H1 (cell line): Measurements from ENCODE around the gene SYT17. TPM values are rescaled to one million over a fixed set of nuclear protein-coding genes. Genes with fewer than 3 reads are reported as not detected.

ENCODE experiments used
- CTCF ChIA-PET: fragments of 300-600 bp; sonication (Branson Sonifier 250); formaldehyde crosslinking; loops from one replicate; lab custom pipeline; 2021; ENCODE audit not compliant: partially characterized antibody; lab: Charles Lee
- POLR2A ChIA-PET: fragments of 300-600 bp; sonication (Branson Sonifier 250); formaldehyde crosslinking; loops from one replicate; lab custom pipeline; 2021; ENCODE audit warnings: inconsistent platforms; ENCODE audit not compliant: partially characterized antibody; lab: Charles Lee
- DNase-seq, 2 experiments: peaks; one replicate each; pipeline versions ENCODE4 v3.0.0 to v3.0.0-alpha.2; 2010 to 2022; ENCODE audit warnings: low spot score in 2 of 2, low read depth in 1 of 2, mixed read lengths in 1 of 2
- FAIRE-seq: peaks from 2 replicates; lab custom pipeline; 2011; peaks lifted over from hg19 to GRCh38; lab: Jason Lieb, UNC
- H2AFZ ChIP-seq: 2 replicates; pipeline ENCODE4 v1.8.1; 2012; ENCODE audit warnings: low read length, inconsistent platforms
- H2AK5ac ChIP-seq: 2 replicates; pipeline ENCODE4 v1.6.1; 2013; ENCODE audit warnings: low read depth, low read length
- H2BK120ac ChIP-seq: replicated peaks from 2 replicates; pipeline ENCODE3; 2013; ENCODE audit warnings: low read depth, low read length, inconsistent platforms
- H2BK12ac ChIP-seq: 2 replicates; pipeline ENCODE4 v1.6.1; 2013; ENCODE audit warnings: low read depth, low read length
- H2BK15ac ChIP-seq: 2 replicates; pipeline ENCODE4 v1.6.1; 2013; ENCODE audit warnings: low read length
- H2BK20ac ChIP-seq: 2 replicates; pipeline ENCODE4 v1.6.1; 2013; ENCODE audit warnings: low read length
- H2BK5ac ChIP-seq: 2 replicates; pipeline ENCODE4 v1.6.1; 2013; ENCODE audit warnings: low read depth, low read length
- H3K14ac ChIP-seq: 2 replicates; pipeline ENCODE4 v1.6.1; 2013; ENCODE audit warnings: inconsistent platforms; ENCODE audit not compliant: insufficient read length
- H3K18ac ChIP-seq: 2 replicates; pipeline ENCODE4 v1.6.1; 2013; ENCODE audit warnings: low read length; ENCODE audit errors: extremely low read depth
- H3K23ac ChIP-seq: 2 replicates; pipeline ENCODE4 v1.6.1; 2013; ENCODE audit warnings: inconsistent platforms; ENCODE audit not compliant: insufficient read length
- H3K23me2 ChIP-seq: 2 replicates; pipeline ENCODE4 v1.6.1; 2013; ENCODE audit warnings: low read depth, low read length
- H3K27ac ChIP-seq: 2 replicates; pipeline ENCODE4 v1.6.1; 2011; ENCODE audit warnings: low read depth, low read length, inconsistent platforms
- H3K27me3 ChIP-seq, 4 experiments: replicated peaks in 1 of 4; 1 replicate in 1 of 4; 2 replicates in 3 of 4; pipeline versions ENCODE4 v1.6.1 to v1.8.1; 2011 to 2013; ENCODE audit warnings: low read length in 3 of 4, mild to moderate bottlenecking in 3 of 4, inconsistent platforms in 2 of 4, mixed read lengths in 2 of 4, moderate library complexity in 1 of 4; ENCODE audit not compliant: control insufficient read depth in 3 of 4, insufficient read depth in 3 of 4; ENCODE audit errors: extremely low read depth in 1 of 4
- H3K36me3 ChIP-seq, 4 experiments: 2 replicates each; pipeline versions ENCODE4 v1.6.1 to v1.8.1; 2011 to 2013; ENCODE audit warnings: mild to moderate bottlenecking in 4 of 4, low read length in 3 of 4, moderate library complexity in 2 of 4, control low read depth in 1 of 4, inconsistent platforms in 1 of 4; ENCODE audit not compliant: insufficient read depth in 4 of 4, control insufficient read depth in 2 of 4
- H3K4ac ChIP-seq: replicated peaks from 2 replicates; pipeline ENCODE3; 2013; ENCODE audit warnings: low read length, low read depth, mixed read lengths, inconsistent platforms; ENCODE audit not compliant: insufficient read length
- H3K4me1 ChIP-seq, 4 experiments: replicated peaks in 1 of 4; 1 replicate in 1 of 4; 2 replicates in 3 of 4; pipeline versions ENCODE4 v1.6.1 to v1.8.1; 2011 to 2013; ENCODE audit warnings: low read length in 3 of 4, inconsistent platforms in 2 of 4, mixed read lengths in 1 of 4; ENCODE audit not compliant: insufficient read depth in 4 of 4, control insufficient read depth in 3 of 4
- H3K4me2 ChIP-seq, 2 experiments: 2 replicates each; pipeline versions ENCODE4 v1.6.1 to v1.8.1; 2011 to 2013; ENCODE audit warnings: low read depth in 2 of 2, low read length in 2 of 2, control low read depth in 1 of 2, inconsistent platforms in 1 of 2, mild to moderate bottlenecking in 1 of 2; ENCODE audit not compliant: insufficient read depth in 1 of 2
- H3K4me3 ChIP-seq, 4 experiments: fragments of 200-600, 300-600 bp in 1 of 4; sonication (generic), shearing (Covaris generic), sonication (Bioruptor Twin) in 1 of 4; 2 replicates each; pipeline versions ENCODE4 v1.5.1 to v1.8.1; 2011 to 2016; ENCODE audit warnings: low read length in 4 of 4, low read depth in 3 of 4, control low read depth in 2 of 4, inconsistent platforms in 2 of 4, mild to moderate bottlenecking in 2 of 4, mixed read lengths in 1 of 4, moderate library complexity in 1 of 4; ENCODE audit not compliant: insufficient read depth in 2 of 4; ENCODE audit errors: extremely low read depth in 1 of 4
- H3K56ac ChIP-seq: replicated peaks from 2 replicates; pipeline ENCODE3; 2013; ENCODE audit warnings: low read depth, mild to moderate bottlenecking, mixed read lengths, low read length, inconsistent platforms; ENCODE audit not compliant: insufficient read length
- H3K79me1 ChIP-seq: 2 replicates; pipeline ENCODE4 v1.6.1; 2013; ENCODE audit warnings: low read depth, low read length, control low read depth
- H3K79me2 ChIP-seq, 2 experiments: 2 replicates each; pipeline versions ENCODE4 v1.6.1 to v1.8.1; 2012 to 2013; ENCODE audit warnings: low read length in 2 of 2, mild to moderate bottlenecking in 2 of 2, inconsistent platforms in 1 of 2; ENCODE audit not compliant: insufficient read depth in 2 of 2, control insufficient read depth in 1 of 2
- H3K9ac ChIP-seq, 4 experiments: replicated peaks in 1 of 4; 1 replicate in 1 of 4; 2 replicates in 3 of 4; pipeline versions ENCODE4 v1.6.1 to v1.8.1; 2011 to 2013; ENCODE audit warnings: low read depth in 3 of 4, low read length in 3 of 4, control low read depth in 2 of 4, mild to moderate bottlenecking in 2 of 4, moderate library complexity in 2 of 4, inconsistent platforms in 1 of 4; ENCODE audit errors: extremely low read depth in 1 of 4
- H3K9me3 ChIP-seq, 2 experiments: 2 replicates each; pipeline versions ENCODE4 v1.6.1 to v1.8.1; 2012 to 2013; ENCODE audit warnings: mild to moderate bottlenecking in 2 of 2, moderate library complexity in 2 of 2, control low read depth in 1 of 2, inconsistent platforms in 1 of 2, low read depth in 1 of 2, low read length in 1 of 2, mixed read lengths in 1 of 2; ENCODE audit not compliant: insufficient read depth in 2 of 2
- H4K20me1 ChIP-seq, 2 experiments: replicated peaks in 1 of 2; 2 replicates each; pipeline versions ENCODE3 to v1.8.1; 2011 to 2013; ENCODE audit warnings: inconsistent platforms in 2 of 2, low read length in 2 of 2, mild to moderate bottlenecking in 1 of 2; ENCODE audit not compliant: insufficient read depth in 2 of 2, control insufficient read depth in 1 of 2
- H4K5ac ChIP-seq: 2 replicates; pipeline ENCODE4 v1.6.1; 2013; ENCODE audit warnings: low read length, low read depth, mixed read lengths, inconsistent platforms; ENCODE audit not compliant: insufficient read length
- H4K8ac ChIP-seq: 2 replicates; pipeline ENCODE4 v1.8.0; 2013; ENCODE audit warnings: mild to moderate bottlenecking, moderate library complexity, low read length, inconsistent platforms; ENCODE audit not compliant: insufficient read depth; ENCODE audit errors: extremely low read depth
- H4K91ac ChIP-seq: replicated peaks from 2 replicates; pipeline ENCODE3; 2013; ENCODE audit warnings: low read length, mixed read lengths, inconsistent platforms; ENCODE audit not compliant: insufficient read length
- BCL11A ChIP-seq, 2 experiments: IDR thresholded peaks; one replicate each; pipeline ENCODE4 v1.6.1; 2011; ENCODE audit warnings: low read depth in 2 of 2, low read length in 2 of 2, mild to moderate bottlenecking in 2 of 2
- CTBP2 ChIP-seq: IDR thresholded peaks from 2 replicates; pipeline ENCODE4 v1.7.0; 2011; ENCODE audit warnings: borderline replicate concordance, mild to moderate bottlenecking, moderate library complexity, mixed read lengths, low read length; ENCODE audit not compliant: insufficient read depth, insufficient read length
- EGR1 ChIP-seq: IDR thresholded peaks from 2 replicates; pipeline ENCODE4 v1.6.1; 2011; ENCODE audit warnings: low read depth, low read length, borderline replicate concordance
- JUN ChIP-seq: IDR thresholded peaks from 2 replicates; pipeline ENCODE4 v1.6.1; 2011; ENCODE audit warnings: low read depth, mild to moderate bottlenecking, improper control_type of control experiment, low read length
- MAFK ChIP-seq: IDR thresholded peaks from 2 replicates; pipeline ENCODE4 v1.6.1; 2012; ENCODE audit warnings: low read depth, mild to moderate bottlenecking, improper control_type of control experiment, low read length
- NANOG ChIP-seq: IDR thresholded peaks from 2 replicates; pipeline ENCODE4 v1.6.1; 2011; ENCODE audit warnings: low read length, low read depth, mild to moderate bottlenecking, inconsistent platforms; ENCODE audit not compliant: insufficient read depth, poor library complexity, severe bottlenecking
- NRF1 ChIP-seq: IDR thresholded peaks from 2 replicates; pipeline ENCODE4 v1.6.1; 2011; ENCODE audit warnings: mild to moderate bottlenecking, low read depth, low read length, improper control_type of control experiment
- RNF2 ChIP-seq: fragments of 200-900, 300-1000 bp; sonication (generic); IDR thresholded peaks from 2 replicates; pipeline ENCODE4 v1.7.1; 2016; ENCODE audit warnings: borderline replicate concordance, low read depth, mild to moderate bottlenecking, antibody characterized with exemption, low read length; ENCODE audit not compliant: poor library complexity, severe bottlenecking; ENCODE audit errors: missing control alignments
- SP1 ChIP-seq: IDR thresholded peaks from 2 replicates; pipeline ENCODE4 v1.6.1; 2011; ENCODE audit warnings: low read depth, low read length
- SP4 ChIP-seq: IDR thresholded peaks from 2 replicates; pipeline ENCODE4 v1.6.1; 2012; ENCODE audit warnings: low read length, inconsistent platforms
- SUZ12 ChIP-seq: fragments of 200-600 bp; sonication (generic); IDR thresholded peaks from 2 replicates; pipeline ENCODE4 v1.6.1; 2012; ENCODE audit warnings: mild to moderate bottlenecking, inconsistent platforms, low read length, moderate library complexity, mixed read lengths
- WGBS, 2 experiments: shearing (Covaris generic) in 1 of 2; methylation state at CpG; one replicate each; pipeline versions ENCODE4 v1.1.6 to v1.1.7; 2013 to 2015; ENCODE audit warnings: low lambda C conversion rate in 2 of 2, mixed read lengths in 2 of 2, inconsistent platforms in 1 of 2, low coverage in 1 of 2, missing lambda C conversion rate in 1 of 2; ENCODE audit not compliant: insufficient replicate concordance in 2 of 2, insufficient coverage in 1 of 2, insufficient read length in 1 of 2; ENCODE audit errors: extremely low coverage in 1 of 2, missing lambda C conversion rate in 1 of 2; 5-methylcytosine and 5-hydroxymethylcytosine counted together
- polyA plus RNA-seq, 7 experiments: library from polyadenylated mRNA; depleted of rRNA in 3 of 7; stranded (reverse) in 5 of 7; unstranded in 2 of 7; fragments of >200 nt in 5 of 7; fragments of 200-250 nt in 2 of 7; gene quantifications; 1 replicate in 5 of 7; 2 replicates in 1 of 7; 4 replicates in 1 of 7; pipeline versions ENCODE4 v1.2.1 to v1.2.3, GENCODE V29; 2011 to 2013; ENCODE audit warnings: missing spikeins in 2 of 7, mixed read lengths in 2 of 7
- total RNA-seq: library from RNA; stranded (reverse); fragmentation: NEBNext Ultra II Directional; extraction: Animal tissue kit (Norgen Biotek cat#: 25700); gene quantifications from 2 replicates; pipeline ENCODE4 v1.2.1, GENCODE V29; 2021
- TF ChIP-seq, protein P1 (sequence below): IDR thresholded peaks from 2 replicates; pipeline ENCODE4 v1.6.1; 2012; ENCODE audit warnings: inconsistent platforms
- TF ChIP-seq, protein P2 (sequence below): IDR thresholded peaks from 2 replicates; pipeline ENCODE4 v1.6.1; 2012; ENCODE audit warnings: inconsistent platforms

Gene SYT17
- total and polyA plus RNA-seq, 2 of the 8 experiments (the other 6 are each of a cell fraction or from before 2014, with no cell fraction given): 5.8 to 18.1 TPM

- H3K56ac ChIP-seq: no peak overlapping the region
- H3K9me3 ChIP-seq: peaks cover under 1 to 7% of the 10 kb centered on the region in 2 experiments; a peak in 2 of 4 replicates
- H3K27me3 ChIP-seq: no peaks in the 10 kb centered on the region
- H3K23ac ChIP-seq: no peak overlapping the region
- FAIRE-seq: no peak
- no peak overlapping the region for H2BK12ac ChIP-seq
- H2BK15ac ChIP-seq: no peak overlapping the region
- no peak overlapping the region for H3K27ac ChIP-seq
- WGBS, 2 experiments: 89% methylated on average over 3 of the region's 3 CpGs; no CpG with 5 or more reads in 1 of the 2 experiments
- H2BK120ac ChIP-seq: no peak overlapping the region
- H4K8ac ChIP-seq: no peak overlapping the region
- H3K23me2 ChIP-seq: no peaks in the 10 kb centered on the region
- no peaks in the 10 kb centered on the region for H3K79me2 ChIP-seq
- no peak overlapping the region for H2AK5ac ChIP-seq
- no peak overlapping the region for H3K14ac ChIP-seq
- H3K79me1 ChIP-seq: no peaks in the 10 kb centered on the region
- no peak overlapping the region for H3K4ac ChIP-seq
- no peak overlapping the region for H2AFZ ChIP-seq
- peaks cover 0 to 4% (median 0%) of the 10 kb centered on the region in 4 experiments; a peak in 3 of 7 replicates for H3K4me1 ChIP-seq
- H3K9ac ChIP-seq: no peak overlapping the region
- no peak overlapping the region for H3K4me2 ChIP-seq
- H3K36me3 ChIP-seq: peaks cover 0 to 3% (median 0%) of the 10 kb centered on the region in 4 experiments; a peak in 4 of 8 replicates
- H4K91ac ChIP-seq: no peak overlapping the region
- CTCF ChIA-PET: interaction anchor here (0.6 to 1.6 kb wide), 2 partner anchors 8 to 111 kb away, joined by 3 to 12 read pairs; no protein-coding TSS in a partner anchor
- H2BK5ac ChIP-seq: no peak overlapping the region
- POLR2A ChIA-PET: interaction anchor here (1.5 kb wide), 1 partner anchor 9 kb away, joined by 4 read pairs; no protein-coding TSS in a partner anchor
- no peak for DNase-seq
- H4K20me1 ChIP-seq: no peaks in the 10 kb centered on the region
- H2BK20ac ChIP-seq: no peak overlapping the region
- H3K18ac ChIP-seq: no peak overlapping the region
- no peak overlapping the region for H3K4me3 ChIP-seq
- H4K5ac ChIP-seq: no peak overlapping the region
- TF ChIP-seq SUZ12 (no peak), NRF1 (no peak), SP1 (no peak), BCL11A (IDR thresholded peaks at IDR 0.05; ENCODE audit: low read depth in 2 of 2, low read length in 2 of 2) (no peak), NANOG (no peak), MAFK (no peak), CTBP2 (no peak), JUN (no peak), SP4 (no peak), EGR1 (no peak), RNF2 (no peak)
- TF ChIP-seq, protein P1, sequence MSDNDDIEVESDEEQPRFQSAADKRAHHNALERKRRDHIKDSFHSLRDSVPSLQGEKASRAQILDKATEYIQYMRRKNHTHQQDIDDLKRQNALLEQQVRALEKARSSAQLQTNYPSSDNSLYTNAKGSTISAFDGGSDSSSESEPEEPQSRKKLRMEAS: no peak
- TF ChIP-seq, protein P2, sequence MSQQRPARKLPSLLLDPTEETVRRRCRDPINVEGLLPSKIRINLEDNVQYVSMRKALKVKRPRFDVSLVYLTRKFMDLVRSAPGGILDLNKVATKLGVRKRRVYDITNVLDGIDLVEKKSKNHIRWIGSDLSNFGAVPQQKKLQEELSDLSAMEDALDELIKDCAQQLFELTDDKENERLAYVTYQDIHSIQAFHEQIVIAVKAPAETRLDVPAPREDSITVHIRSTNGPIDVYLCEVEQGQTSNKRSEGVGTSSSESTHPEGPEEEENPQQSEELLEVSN: no peak
Measured at GRCh38 chr16:19230575-19230974, 62.5 kb downstream of the SYT17 start.
